HUES6 (cell line): ENCODE measurements around the gene USP48.
"Not testable (repeated sequence)": the region's sequence is repeated elsewhere in the genome, so short reads cannot be mapped to it uniquely, and the experiment has no call there.

Experiments used
- H3K27ac ChIP-seq: 2 replicates; pipeline ENCODE4 v1.7.0; 2013; ENCODE audit warnings: low read depth, mild to moderate bottlenecking, low read length, inconsistent platforms
- H3K27me3 ChIP-seq: 2 replicates; pipeline ENCODE4 v1.6.1; 2013; ENCODE audit warnings: low read length; ENCODE audit not compliant: control insufficient read depth, insufficient read depth
- H3K36me3 ChIP-seq: 2 replicates; pipeline ENCODE4 v1.6.1; 2013; ENCODE audit warnings: low read length; ENCODE audit not compliant: control insufficient read depth, insufficient read depth
- H3K4me1 ChIP-seq: 2 replicates; pipeline ENCODE4 v1.6.1; 2013; ENCODE audit warnings: low read length; ENCODE audit not compliant: control insufficient read depth, insufficient read depth
- H3K4me3 ChIP-seq: 2 replicates; pipeline ENCODE4 v1.5.1; 2013; ENCODE audit warnings: low read depth, low read length
- H3K9ac ChIP-seq: one replicate; pipeline ENCODE4 v1.6.1; 2013; ENCODE audit warnings: mild to moderate bottlenecking, low read length
- H3K9me3 ChIP-seq: 2 replicates; pipeline ENCODE4 v1.6.1; 2013; ENCODE audit warnings: low read depth, low read length; ENCODE audit not compliant: control insufficient read depth, insufficient read depth

USP48 gene

DNA sequence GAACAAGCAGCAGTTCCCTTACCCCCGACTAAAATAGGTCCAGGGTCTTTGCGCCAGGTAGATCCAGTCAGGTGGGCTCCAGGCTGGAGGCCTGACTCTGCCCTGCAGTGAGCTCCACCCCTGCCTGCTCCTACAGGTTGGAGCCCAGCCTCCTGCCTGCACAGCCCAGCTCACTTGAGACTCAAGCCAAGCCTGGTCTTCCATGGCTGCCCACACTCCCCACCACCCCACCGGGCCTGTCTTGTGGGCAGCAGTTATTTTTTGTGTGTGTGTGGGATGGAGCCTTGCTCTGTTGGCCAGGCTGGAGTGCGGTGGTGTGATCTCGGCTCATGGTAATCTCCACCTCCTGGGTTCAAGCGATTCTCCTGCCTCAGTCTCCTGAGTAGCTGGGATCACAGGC lies 142.3 kb downstream of the USP48 start:
- H3K4me3 ChIP-seq = no peak overlapping the region

DNA sequence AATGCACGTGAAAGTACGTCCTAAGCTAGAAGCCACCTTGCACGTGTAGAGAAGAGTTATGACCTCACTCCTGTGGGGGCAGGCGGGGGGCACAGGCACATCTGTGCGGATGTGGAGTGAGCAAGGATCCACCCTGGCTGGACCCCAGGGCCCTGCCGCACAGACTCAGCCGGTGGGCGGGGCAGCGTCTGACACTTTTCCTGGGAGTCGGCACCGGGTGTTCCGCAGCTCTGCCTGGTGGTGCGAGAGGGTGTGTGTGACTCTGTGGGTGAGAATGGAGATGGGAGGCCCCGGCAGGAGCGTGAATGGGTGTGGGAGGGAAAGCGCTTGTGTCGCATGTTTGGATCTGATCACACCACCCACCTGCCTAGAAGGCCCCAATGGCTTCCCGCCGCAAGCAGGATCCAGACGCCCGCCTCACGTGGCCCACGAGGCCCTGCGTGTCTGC lies 143.3 kb downstream of the USP48 start:
- H3K4me3 ChIP-seq = no peak overlapping the region
- peaks cover 30% of the 10 kb centered on the region; the same call in 1 of the 2 replicates for H3K4me1 ChIP-seq
- no peaks in the 10 kb centered on the region for H3K27me3 ChIP-seq
- H3K36me3 ChIP-seq = no peaks in the 10 kb centered on the region
- no peak overlapping the region for H3K27ac ChIP-seq
- no peaks in the 10 kb centered on the region for H3K9me3 ChIP-seq
- H3K9ac ChIP-seq = peak overlapping the region; percentile 1

More for the DNA sequence above, 142.3 kb downstream of the USP48 start:
- Histone ChIP-seq H3K4me1 (peaks cover 23% of the 10 kb centered on the region; the same call in 1 of the 2 replicates), H3K27ac (no peak overlapping the region), H3K36me3 (no peaks in the 10 kb centered on the region), H3K27me3 (no peaks in the 10 kb centered on the region), H3K9ac (no peak overlapping the region), H3K9me3 (no peaks in the 10 kb centered on the region)

DNA sequence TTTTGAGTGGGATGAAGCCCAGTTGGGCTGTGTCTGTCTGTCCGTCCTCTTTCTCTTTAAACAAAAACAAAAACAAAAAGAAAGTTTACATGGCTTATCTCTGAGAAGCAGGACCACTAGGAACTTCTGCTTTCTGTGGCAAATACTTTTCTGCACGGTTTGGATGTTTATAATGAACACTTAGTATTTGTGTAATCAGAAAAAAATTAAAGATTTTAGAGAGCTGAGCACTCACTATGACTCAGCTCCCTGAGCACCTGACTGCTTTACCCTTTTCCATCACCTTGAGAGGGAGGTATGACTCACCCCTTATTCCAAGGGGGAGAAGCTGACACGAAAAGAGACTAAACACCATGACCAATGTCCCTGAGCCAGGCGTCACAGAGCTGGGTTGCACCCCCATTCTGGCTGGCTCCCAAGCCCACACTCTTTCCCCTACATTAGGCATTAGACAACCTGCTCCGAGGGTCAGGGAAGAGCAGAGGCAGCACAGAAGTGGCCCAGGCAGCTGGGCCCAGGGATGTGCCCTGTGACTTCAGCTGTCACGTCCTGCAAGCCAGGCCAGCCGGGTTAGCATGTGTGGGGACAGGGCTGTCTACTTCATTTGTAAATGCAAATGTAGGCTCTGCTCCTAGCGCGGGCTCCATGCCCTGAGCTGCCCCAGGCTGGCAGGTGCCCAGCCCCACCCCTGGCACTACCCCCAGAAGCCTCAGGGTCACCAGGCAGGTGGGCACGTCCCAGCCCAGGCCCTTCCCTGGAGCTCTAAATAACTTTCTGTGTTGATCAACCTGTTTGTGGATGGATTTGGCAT lies 144.2 kb downstream of the USP48 start:
- H3K9me3 ChIP-seq = no peaks in the 10 kb centered on the region
- H3K4me1 ChIP-seq = peaks cover 31% of the 10 kb centered on the region; the same call in 1 of the 2 replicates
- H3K9ac ChIP-seq = peak overlapping the region; percentile 40
- H3K4me3 ChIP-seq = no peak overlapping the region
- no peaks in the 10 kb centered on the region for H3K27me3 ChIP-seq
- no peak overlapping the region for H3K27ac ChIP-seq
- no peaks in the 10 kb centered on the region for H3K36me3 ChIP-seq

DNA sequence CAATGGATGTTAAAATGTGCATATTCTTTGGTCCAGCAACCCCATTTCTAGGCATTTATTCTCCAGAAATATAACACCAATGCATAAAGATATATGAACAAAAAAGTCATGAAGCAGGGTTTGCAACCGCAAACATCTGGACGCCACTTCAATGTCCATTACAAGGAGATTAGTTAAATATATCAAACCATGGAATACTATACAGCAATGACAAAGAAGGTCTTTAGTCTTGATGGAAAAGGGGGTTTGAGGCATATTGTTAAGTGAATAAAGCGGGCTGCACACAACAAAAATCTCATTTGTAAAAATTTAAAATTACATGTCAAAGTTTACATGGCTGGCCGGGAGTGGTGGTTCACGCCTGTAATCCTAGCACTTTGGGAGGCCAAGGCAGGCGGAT lies 145.4 kb downstream of the USP48 start:
- Histone ChIP-seq H3K9ac (no peak overlapping the region), H3K4me1 (peaks cover 31% of the 10 kb centered on the region; the same call in 1 of the 2 replicates), H3K9me3 (no peaks in the 10 kb centered on the region), H3K27ac (no peak overlapping the region), H3K36me3 (no peaks in the 10 kb centered on the region), H3K27me3 (no peaks in the 10 kb centered on the region), H3K4me3 (no peak overlapping the region)

DNA sequence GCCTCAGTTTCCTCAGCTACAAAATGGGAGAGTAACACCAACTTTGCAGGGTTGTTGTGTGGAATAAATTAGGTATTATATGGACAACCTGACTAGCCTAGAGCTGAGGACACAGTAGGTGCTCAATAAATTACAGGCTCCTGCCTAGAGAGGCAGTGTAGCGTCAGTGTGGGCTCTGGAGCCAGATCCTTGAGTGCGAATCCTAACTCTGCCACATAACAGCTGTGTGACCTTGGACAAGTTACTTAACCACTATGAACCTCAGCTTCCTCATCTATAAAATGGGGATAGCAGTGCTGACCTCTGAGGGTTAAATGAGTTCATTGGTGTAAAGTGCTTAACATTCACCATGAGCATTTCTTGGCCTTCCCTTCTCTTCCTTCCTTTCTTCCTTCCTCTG lies 146.9 kb downstream of the USP48 start:
- H3K4me3 ChIP-seq = no peak overlapping the region
- no peaks in the 10 kb centered on the region for H3K27me3 ChIP-seq
- H3K36me3 ChIP-seq = no peaks in the 10 kb centered on the region
- H3K27ac ChIP-seq = no peak overlapping the region
- no peak overlapping the region for H3K9ac ChIP-seq
- H3K9me3 ChIP-seq = no peaks in the 10 kb centered on the region
- H3K4me1 ChIP-seq = peaks cover 40% of the 10 kb centered on the region

DNA sequence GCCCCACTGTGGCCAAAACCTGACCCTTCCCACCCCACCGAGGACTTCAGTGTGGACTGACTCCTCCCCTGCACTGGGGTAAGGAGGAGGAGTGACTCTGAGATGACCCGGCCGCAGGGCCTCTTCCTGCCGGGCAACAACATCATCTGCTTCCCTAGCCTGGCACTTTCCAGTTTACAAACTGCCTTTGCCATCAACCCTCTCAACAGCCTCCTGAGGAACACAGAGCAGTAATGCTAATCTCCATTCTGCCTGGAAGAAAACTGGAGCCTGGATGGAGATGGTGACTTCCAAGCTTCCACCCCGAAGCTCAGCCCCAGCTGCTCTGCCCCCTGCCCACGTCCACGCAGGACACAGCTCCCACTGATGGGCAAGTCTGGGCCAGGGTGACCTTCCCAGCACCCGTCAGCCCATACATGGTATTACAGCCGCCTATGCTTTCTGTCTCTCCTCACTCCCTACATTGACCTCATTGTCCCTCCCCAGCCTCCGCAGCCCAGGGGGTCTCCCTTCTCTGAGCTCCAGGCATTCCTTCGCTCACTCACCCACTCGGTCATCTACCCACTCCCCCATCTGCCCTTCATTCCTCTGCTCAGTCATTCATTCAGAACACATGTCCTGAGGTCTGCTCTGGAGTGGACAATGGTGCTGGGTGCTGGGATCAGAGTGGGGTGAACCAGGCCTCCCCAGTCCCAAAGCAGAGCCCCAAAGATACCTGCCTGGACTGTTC lies 148.0 kb downstream of the USP48 start:
- Histone ChIP-seq H3K4me1 (peaks cover 36% of the 10 kb centered on the region), H3K27me3 (no peaks in the 10 kb centered on the region), H3K9me3 (no peaks in the 10 kb centered on the region), H3K4me3 (no peak overlapping the region), H3K27ac (no peak overlapping the region), H3K36me3 (no peaks in the 10 kb centered on the region), H3K9ac (no peak overlapping the region)

DNA sequence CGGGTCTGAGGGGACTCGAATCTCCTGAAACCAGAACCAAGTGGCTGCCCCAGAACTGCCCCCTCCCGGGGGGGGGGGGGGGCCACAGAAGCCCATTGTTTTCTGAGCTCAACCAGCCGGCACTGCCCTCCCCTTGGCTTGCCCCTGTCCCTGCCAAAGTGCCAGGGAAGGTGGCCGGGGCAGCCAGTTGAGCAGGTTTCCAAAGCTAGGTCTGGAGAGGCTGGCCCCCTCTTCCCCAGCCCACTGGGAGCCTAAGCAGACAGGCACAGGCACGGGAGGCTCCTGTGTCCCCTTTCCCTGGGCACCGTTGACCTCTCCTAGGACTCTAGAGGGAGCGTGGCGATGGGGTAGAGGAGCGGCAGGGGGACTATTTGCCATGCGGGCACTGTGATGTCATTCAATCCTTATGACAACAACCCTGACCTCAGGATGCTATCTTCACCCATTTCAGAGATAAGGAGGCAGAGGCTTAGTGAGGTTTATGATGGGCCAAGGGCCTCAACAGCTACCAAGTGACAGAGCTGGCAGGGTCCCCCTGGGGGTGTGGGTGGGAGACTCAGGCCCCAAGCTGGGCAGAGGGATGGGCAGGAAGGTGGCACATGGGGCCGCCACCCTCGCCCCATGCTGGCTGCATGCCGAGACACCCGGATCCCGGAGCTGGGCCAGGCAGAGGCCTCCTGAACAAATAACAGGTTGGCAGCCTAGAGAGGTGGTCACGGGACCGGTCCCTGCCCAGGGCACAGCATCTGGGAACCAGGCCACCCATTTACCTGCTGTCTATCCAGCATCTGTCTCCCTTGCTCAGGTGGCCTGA lies 148.8 kb downstream of the USP48 start:
- H3K27me3 ChIP-seq = no peaks in the 10 kb centered on the region
- no peak overlapping the region for H3K4me3 ChIP-seq
- H3K9ac ChIP-seq = no peak overlapping the region
- H3K4me1 ChIP-seq = peaks cover 36% of the 10 kb centered on the region
- H3K27ac ChIP-seq = no peak overlapping the region
- no peaks in the 10 kb centered on the region for H3K36me3 ChIP-seq
- H3K9me3 ChIP-seq = no peaks in the 10 kb centered on the region

DNA sequence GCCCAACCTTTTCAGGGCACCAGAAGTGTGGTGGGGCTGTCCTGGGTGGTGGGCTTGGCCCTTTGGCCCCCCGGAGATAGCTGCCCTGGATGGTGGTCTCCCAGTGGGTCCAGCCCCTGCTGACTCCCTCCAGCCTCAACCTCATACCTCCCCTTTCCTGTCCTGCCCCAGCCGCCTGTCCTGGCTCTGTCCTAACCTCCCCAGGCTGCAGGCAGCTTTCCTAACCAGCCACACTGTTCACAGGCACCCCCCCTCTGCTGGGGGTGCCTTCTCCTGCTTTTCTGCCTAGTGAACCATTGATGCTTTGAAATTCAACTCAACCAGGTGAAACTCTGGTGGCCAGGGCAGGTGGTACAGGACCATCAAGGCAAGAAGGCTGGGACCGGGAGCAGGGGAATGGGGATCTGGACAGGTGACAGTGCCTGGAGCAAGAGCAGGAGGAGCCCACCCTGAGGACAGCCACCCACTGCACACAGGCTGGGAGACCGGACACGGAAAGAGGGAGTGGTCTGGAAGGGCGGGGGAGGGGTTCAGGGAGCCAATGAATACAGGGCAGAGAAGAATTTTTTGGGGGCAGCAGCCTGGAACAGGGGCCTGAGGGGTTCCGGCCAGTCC lies 149.7 kb downstream of the USP48 start:
- Histone ChIP-seq H3K36me3 (no peaks in the 10 kb centered on the region), H3K27ac (no peak overlapping the region), H3K4me3 (no peak overlapping the region), H3K9ac (no peak overlapping the region), H3K4me1 (peaks cover 33% of the 10 kb centered on the region), H3K9me3 (no peaks in the 10 kb centered on the region), H3K27me3 (no peaks in the 10 kb centered on the region)

DNA sequence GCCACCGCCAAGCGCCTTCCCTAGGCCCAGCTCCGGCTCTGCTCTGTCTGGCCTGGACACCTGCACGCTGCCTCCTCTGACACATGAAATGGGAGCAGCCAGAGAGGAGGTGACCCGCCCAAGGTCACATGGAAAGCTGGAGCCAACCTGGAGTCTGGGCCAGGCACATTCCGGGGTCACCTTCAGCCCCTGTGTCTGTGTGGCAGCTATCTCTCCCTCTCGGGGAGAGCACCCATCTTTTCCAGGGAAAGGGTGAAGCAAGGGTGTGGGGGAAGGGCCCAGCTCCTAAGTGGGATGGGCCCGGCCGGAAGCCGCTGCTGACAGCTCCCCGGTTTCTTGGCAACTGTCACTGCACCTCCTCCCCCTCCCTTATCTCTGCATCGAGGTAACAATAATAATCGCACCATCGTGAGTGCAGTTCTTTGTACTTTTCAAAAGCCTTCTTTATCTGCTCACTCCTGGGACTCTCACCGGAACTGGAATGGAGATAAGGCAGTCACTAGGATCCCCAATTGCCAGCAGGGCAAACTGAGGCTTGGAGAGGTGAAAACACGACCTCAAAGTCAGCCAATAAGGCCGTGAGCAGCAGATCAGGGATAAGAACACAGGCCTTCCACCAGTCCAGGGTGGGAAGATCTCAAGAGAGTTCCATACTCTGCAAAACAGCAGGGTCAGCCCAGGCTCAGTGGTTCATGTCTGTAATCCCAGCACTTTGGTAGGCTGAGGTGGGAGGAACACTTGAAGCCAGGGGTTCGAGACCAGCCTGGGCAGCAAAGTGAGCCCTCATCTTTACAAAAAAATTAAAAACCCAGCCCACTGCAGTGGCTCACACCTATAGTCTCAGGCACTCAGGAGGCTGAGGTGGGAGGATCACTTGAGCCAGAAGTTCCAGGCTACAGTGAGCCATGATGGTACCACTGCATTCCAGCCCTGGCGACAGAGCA lies 150.7 kb downstream of the USP48 start:
- no peak overlapping the region for H3K4me3 ChIP-seq
- H3K4me1 ChIP-seq = peaks cover 33% of the 10 kb centered on the region
- H3K9me3 ChIP-seq = no peaks in the 10 kb centered on the region
- H3K9ac ChIP-seq = no peak overlapping the region
- H3K36me3 ChIP-seq = no peaks in the 10 kb centered on the region
- no peaks in the 10 kb centered on the region for H3K27me3 ChIP-seq
- H3K27ac ChIP-seq = no peak overlapping the region

DNA sequence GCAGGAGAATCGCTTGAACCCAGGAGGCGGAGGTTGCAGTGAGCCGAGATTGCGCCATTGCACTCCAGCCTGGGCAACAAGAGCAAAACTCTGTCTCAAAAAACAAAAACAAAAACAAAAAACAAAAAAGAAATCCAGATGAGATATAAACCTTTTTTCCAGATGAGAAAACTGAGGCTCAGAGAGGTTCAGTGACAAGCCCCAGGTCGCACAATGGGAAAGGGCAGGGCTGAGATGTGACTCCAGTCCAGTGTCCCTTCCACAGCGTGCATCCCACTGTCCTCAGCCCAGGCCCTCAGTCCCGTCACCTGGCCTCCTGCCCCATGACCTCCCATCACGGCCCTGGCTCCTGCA lies 151.4 kb downstream of the USP48 start:
- H3K9me3 ChIP-seq, H3K4me3 ChIP-seq, H3K27ac ChIP-seq, H3K9ac ChIP-seq, H3K36me3 ChIP-seq, H3K27me3 ChIP-seq: not testable (repeated sequence)
- H3K4me1 ChIP-seq = peaks cover 35% of the 10 kb centered on the region
